NT2/D1 (cell line): ENCODE data around the gene SSU72.

Experiments
- DNase-seq: peaks from one replicate; pipeline ENCODE4 v3.0.0-alpha.2; 2011; ENCODE audit warnings: low read depth, low spot score
- H3K27me3 ChIP-seq: 2 replicates; pipeline ENCODE4 v1.6.0; 2011; ENCODE audit warnings: mild to moderate bottlenecking; ENCODE audit not compliant: insufficient read length, insufficient read depth
- H3K36me3 ChIP-seq: 2 replicates; pipeline ENCODE4 v1.6.1; 2011; ENCODE audit warnings: mild to moderate bottlenecking, low read length, mixed read lengths; ENCODE audit not compliant: insufficient read depth, insufficient read length
- H3K4me1 ChIP-seq: 2 replicates; pipeline ENCODE4 v1.5.1; 2011; ENCODE audit not compliant: insufficient read depth, insufficient read length
- H3K4me3 ChIP-seq: 2 replicates; pipeline ENCODE4 v1.5.1; 2011; ENCODE audit warnings: low read depth; ENCODE audit not compliant: insufficient read length
- H3K9ac ChIP-seq: 2 replicates; pipeline ENCODE4 v1.6.0; 2011; ENCODE audit warnings: low read depth; ENCODE audit not compliant: insufficient read length
- H3K9me3 ChIP-seq: 2 replicates; pipeline ENCODE4 v1.5.1; 2011; ENCODE audit warnings: mild to moderate bottlenecking, low read length; ENCODE audit not compliant: insufficient read depth
- SUZ12 ChIP-seq: IDR thresholded peaks from 2 replicates; pipeline ENCODE4 v1.6.1; 2011; ENCODE audit not compliant: insufficient read length, insufficient read depth; ENCODE audit errors: extremely low read depth
- YY1 ChIP-seq: IDR thresholded peaks from 2 replicates; pipeline ENCODE4 v1.6.1; 2011; ENCODE audit not compliant: insufficient read length, insufficient read depth
- ZNF274 ChIP-seq: IDR thresholded peaks from 2 replicates; pipeline ENCODE4 v1.6.1; 2011; ENCODE audit warnings: mild to moderate bottlenecking, low read depth, low read length

Gene SSU72

GRCh38 chr1:1620433-1621139 is 45.9 kb upstream of the SSU72 start:
- H3K4me1 ChIP-seq: peaks cover 16% of the 10 kb centered on the region
- H3K9ac ChIP-seq: no peak overlapping the region

GRCh38 chr1:1619917-1620361 is 45.3 kb upstream of the SSU72 start:
- H3K27me3 ChIP-seq: peaks cover 7% of the 10 kb centered on the region
- peaks cover 16% of the 10 kb centered on the region for H3K4me1 ChIP-seq
- no peaks in the 10 kb centered on the region for H3K9me3 ChIP-seq
- no peak overlapping the region for H3K9ac ChIP-seq
- no peak overlapping the region for H3K4me3 ChIP-seq
- DNase-seq: no peak
- peaks cover 16% of the 10 kb centered on the region for H3K36me3 ChIP-seq
- TF ChIP-seq YY1 (no peak), ZNF274 (no peak)

More at GRCh38 chr1:1620433-1621139, 45.9 kb upstream of the SSU72 start:
- Histone ChIP-seq H3K36me3 (peaks cover 16% of the 10 kb centered on the region), H3K4me3 (no peak overlapping the region), H3K9me3 (no peaks in the 10 kb centered on the region), H3K27me3 (peaks cover 7% of the 10 kb centered on the region)
- DNase-seq: no peak
- TF ChIP-seq SUZ12 (no peak), ZNF274 (no peak), YY1 (no peak)

- H3K4me3 ChIP-seq: no peak overlapping the region
- TF ChIP-seq YY1: no peak
Observed at GRCh38 chr1:1618396-1619068, 43.9 kb upstream of the SSU72 start.

GRCh38 chr1:1617925-1618324 is 43.3 kb upstream of the SSU72 start:
- DNase-seq: no peak
- H3K4me1 ChIP-seq: peaks cover 19% of the 10 kb centered on the region
- TF ChIP-seq ZNF274 (no peak), YY1 (no peak), SUZ12 (no peak)
- H3K36me3 ChIP-seq: peaks cover 22% of the 10 kb centered on the region
- H3K27me3 ChIP-seq: peaks cover 7% of the 10 kb centered on the region
- H3K4me3 ChIP-seq: no peak overlapping the region
- no peaks in the 10 kb centered on the region for H3K9me3 ChIP-seq
- no peak overlapping the region for H3K9ac ChIP-seq

More at GRCh38 chr1:1618396-1619068, 43.9 kb upstream of the SSU72 start:
- DNase-seq: no peak
- Histone ChIP-seq H3K9me3 (no peaks in the 10 kb centered on the region), H3K9ac (no peak overlapping the region), H3K36me3 (peaks cover 21% of the 10 kb centered on the region), H3K27me3 (peaks cover 7% of the 10 kb centered on the region), H3K4me1 (peaks cover 19% of the 10 kb centered on the region)

GRCh38 chr1:1617516-1617915 is 42.9 kb upstream of the SSU72 start:
- Histone ChIP-seq H3K36me3 (peaks cover 22% of the 10 kb centered on the region), H3K4me1 (peaks cover 19% of the 10 kb centered on the region), H3K27me3 (peaks cover 7% of the 10 kb centered on the region), H3K4me3 (no peak overlapping the region), H3K9ac (peak overlapping the region; percentile 36), H3K9me3 (no peaks in the 10 kb centered on the region)
- no peak for TF ChIP-seq ZNF274
- no peak for TF ChIP-seq SUZ12
- no peak for TF ChIP-seq YY1
- DNase-seq: no peak

- peaks cover 7% of the 10 kb centered on the region for H3K27me3 ChIP-seq
- peaks cover 22% of the 10 kb centered on the region for H3K36me3 ChIP-seq
- H3K9ac ChIP-seq: peak overlapping the region; percentile 99
- TF ChIP-seq ZNF274 (no peak), SUZ12 (no peak), YY1 (no peak)
- peak overlapping the region; percentile 95 for H3K4me3 ChIP-seq
- H3K4me1 ChIP-seq: peaks cover 19% of the 10 kb centered on the region
- no peaks in the 10 kb centered on the region for H3K9me3 ChIP-seq
- DNase-seq: no peak
Observed at GRCh38 chr1:1616838-1617237, 42.2 kb upstream of the SSU72 start.

- Histone ChIP-seq H3K9ac (peak overlapping the region; percentile 99), H3K4me1 (peaks cover 18% of the 10 kb centered on the region), H3K27me3 (peaks cover 7% of the 10 kb centered on the region), H3K9me3 (no peaks in the 10 kb centered on the region), H3K4me3 (peak overlapping the region; percentile 95), H3K36me3 (peaks cover 22% of the 10 kb centered on the region)
- DNase-seq: no peak
- no peak for TF ChIP-seq ZNF274
- TF ChIP-seq YY1: no peak
- TF ChIP-seq SUZ12: no peak
Observed at GRCh38 chr1:1616045-1616790, 41.6 kb upstream of the SSU72 start.
